GM12873 (cell line): ENCODE results near the gene THOC5.

ENCODE experiments used
- TF ChIP-seq, protein P1 (sequence below): IDR thresholded peaks from 2 replicates; pipeline ENCODE4 v1.5.1; 2012; ENCODE audit warnings: low read depth, mild to moderate bottlenecking, moderate library complexity, low read length, control low read depth; ENCODE audit not compliant: insufficient read depth; ENCODE audit errors: missing control alignments

THOC5 gene

DNA sequence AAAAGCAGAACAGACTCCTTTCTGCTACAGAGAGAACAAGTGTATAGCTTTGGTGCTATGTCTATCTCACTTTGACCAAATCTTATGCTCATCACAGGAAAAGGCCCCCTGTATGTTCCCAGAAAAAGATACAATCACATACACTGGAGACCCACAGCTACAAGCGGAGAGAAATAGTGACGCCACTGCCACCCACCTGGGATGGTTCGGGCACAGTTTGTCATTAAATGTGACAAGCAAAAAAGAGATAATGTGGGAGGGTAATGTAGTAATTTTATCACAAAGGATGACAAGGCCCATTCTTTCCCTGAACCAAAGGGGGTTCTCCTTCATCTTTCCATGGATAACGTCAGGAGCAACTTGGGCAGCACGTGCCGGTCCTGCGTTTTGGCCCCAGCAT, 32.0 kb downstream of the THOC5 start:
- TF ChIP-seq, protein P1, sequence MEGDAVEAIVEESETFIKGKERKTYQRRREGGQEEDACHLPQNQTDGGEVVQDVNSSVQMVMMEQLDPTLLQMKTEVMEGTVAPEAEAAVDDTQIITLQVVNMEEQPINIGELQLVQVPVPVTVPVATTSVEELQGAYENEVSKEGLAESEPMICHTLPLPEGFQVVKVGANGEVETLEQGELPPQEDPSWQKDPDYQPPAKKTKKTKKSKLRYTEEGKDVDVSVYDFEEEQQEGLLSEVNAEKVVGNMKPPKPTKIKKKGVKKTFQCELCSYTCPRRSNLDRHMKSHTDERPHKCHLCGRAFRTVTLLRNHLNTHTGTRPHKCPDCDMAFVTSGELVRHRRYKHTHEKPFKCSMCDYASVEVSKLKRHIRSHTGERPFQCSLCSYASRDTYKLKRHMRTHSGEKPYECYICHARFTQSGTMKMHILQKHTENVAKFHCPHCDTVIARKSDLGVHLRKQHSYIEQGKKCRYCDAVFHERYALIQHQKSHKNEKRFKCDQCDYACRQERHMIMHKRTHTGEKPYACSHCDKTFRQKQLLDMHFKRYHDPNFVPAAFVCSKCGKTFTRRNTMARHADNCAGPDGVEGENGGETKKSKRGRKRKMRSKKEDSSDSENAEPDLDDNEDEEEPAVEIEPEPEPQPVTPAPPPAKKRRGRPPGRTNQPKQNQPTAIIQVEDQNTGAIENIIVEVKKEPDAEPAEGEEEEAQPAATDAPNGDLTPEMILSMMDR, result no peak

DNA sequence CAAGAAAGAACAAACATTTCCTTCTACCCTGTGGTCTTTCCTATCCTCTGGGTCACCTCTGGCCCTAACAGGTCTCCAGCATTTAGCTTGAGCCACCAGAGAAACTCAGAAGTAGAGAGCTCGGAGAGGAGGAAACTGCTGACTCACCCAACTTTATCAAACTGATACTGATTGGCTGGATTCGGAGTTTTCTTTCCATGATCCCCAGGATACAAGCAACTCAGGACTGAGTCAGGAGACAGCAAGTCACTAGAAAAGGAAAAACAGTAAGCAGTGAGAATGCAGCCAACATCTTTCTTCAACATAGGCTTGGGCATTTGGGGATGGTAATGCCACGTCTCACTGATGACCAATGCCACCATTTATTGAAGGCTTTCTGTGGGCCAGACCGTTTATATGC, 32.7 kb downstream of the THOC5 start:
- TF ChIP-seq, protein P1, result no peak

DNA sequence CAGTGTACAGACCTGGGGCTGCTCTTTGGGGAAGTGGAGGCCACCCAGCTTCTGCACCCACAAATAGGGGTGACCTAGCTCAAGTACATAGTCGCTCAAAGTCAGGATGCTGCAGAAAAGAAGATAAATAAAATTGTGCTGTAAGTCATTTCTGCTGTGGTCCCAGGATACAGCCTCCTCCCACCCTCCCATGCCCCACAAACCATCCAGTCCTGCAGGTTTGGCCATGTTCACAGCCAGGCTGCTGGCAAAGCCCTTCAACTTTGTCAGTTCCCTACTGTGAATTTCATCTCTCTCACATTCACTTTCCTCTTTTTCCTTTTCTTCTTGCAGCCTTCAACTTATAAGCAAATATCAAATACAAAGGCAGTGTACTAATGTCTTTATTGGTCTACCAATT, 33.6 kb downstream of the THOC5 start:
- TF ChIP-seq, protein P1, result no peak

DNA sequence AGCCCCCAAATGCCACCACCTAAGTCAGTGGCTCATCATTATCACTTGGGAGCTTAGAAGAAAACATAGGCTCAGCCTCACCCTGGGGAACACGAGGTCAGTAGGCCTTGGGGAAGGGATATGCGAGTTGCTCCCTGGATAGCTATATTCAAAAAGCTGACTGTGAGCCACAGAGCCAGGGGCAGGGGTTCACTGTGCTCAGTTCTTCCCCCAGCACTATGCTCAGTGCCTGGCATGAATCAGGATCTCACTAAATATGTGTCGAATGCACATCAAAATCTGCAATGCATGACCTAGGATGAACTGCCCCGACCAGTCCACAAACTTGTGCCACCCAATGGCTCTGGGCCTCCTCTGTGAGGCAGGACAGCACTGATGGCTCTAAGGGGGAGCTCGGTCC, 35.1 kb downstream of the THOC5 start:
- TF ChIP-seq, protein P1, result no peak

DNA sequence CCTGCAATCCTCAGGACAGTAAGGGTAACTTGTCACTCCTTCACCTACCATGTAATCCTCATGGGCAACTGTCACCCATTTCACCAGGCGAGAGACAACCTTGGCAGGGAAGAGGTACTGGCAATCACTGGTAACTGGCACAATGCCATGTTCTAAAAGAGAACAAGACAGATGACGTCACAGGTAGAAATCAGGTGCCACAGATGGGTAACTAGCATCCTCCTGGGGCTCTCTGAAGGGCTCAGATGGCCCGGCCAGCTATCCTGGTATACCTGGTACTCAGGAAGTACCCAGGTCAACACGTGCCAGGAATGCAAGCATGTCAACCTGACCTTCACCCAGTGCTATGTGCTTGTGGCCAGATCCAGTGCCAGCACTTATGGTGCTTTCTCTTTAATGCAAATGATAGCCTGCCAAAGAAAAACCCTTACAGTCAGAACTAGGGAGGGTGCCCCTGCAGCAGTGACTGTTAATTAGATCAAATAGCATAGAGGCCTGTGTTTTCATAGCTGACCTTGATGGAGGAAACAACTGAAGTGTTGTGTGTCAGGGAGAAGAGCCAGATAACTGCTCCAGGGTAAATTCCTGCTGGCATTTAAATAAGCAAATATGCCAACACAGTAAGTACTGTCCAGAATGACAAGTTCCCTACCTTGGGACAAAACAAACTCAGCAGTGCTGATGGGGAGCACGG, 36.2 kb downstream of the THOC5 start:
- TF ChIP-seq, protein P1, result no peak

DNA sequence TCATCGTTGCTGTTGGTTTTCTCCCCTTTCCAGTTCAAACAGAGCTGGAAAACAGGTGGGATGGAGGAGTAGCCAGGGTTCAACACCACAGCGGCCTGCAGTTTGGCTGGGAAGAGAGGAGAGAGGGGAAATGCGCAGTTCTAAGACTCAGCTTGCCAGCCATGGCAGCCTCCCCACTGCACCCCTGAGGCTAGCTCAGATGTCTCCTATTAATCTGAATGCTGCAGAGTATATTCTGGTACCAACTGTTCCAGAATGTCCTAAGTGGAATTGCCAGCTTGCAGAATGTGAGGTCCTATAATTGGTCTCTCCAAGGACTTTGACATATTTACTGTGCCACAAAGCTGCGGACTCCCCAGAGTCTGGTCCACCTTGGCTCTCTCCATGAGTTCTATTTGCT, 41.5 kb downstream of the THOC5 start:
- TF ChIP-seq, protein P1, result no peak

DNA sequence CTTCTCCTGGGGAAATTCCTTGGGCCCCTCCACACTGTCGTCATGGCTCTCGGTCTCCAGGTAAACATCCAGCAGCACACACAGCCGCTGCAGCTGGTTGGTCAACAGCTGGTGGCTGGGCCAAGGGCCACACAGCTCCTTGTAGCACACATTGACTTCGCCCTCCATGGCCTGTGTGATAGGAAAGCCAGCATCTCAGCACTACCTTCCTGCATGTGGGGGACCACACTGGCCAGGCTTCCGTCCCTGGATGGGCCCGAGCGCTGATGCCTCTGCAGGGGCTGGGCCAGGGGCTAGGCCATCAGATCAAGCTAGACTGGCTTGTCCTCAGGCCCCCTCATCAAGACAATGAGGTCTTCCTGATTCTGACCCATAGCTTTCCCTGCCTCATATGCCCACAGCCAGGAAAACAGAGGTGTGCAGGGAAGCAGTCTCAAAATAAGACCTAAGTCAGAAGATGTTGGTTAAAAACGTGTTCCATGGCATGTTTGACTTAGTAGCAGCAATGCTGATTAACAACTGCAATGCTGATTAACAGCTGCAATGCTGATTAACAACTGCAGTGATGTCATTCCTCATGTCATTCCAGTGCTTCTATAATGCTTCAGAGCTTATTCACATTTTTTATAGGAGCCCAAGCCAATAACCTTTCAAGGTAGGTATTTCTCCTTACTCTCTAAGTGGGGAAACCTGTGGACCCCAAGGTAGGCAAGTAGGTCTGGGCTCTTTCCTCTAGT, 42.3 kb downstream of the THOC5 start:
- TF ChIP-seq, protein P1, result no peak
